GM19324 (cell line): Measurements from ENCODE around the gene PDE4D.

Source experiments
- ATAC-seq: cut with Tn5 transposase; IDR thresholded peaks from one replicate; pipeline ENCODE4 v1.9.1; 2021; ENCODE audit warnings: mild to moderate bottlenecking, moderate library complexity; ENCODE audit not compliant: unreplicated experiment, low FRiP score

Gene PDE4D

GRCh38 chr5:59139695-59140094 is 753.8 kb downstream of the PDE4D start:
- ATAC-seq, result no peak

- ATAC-seq, result no peak
Measured at GRCh38 chr5:59138509-59138908, 755.0 kb downstream of the PDE4D start.

- ATAC-seq, result no peak
Measured at GRCh38 chr5:59137846-59138245, 755.7 kb downstream of the PDE4D start.

- ATAC-seq, result no peak
Measured at GRCh38 chr5:59136549-59136948, 757.0 kb downstream of the PDE4D start.

GRCh38 chr5:59134471-59135163 is 758.9 kb downstream of the PDE4D start:
- no peak for ATAC-seq

GRCh38 chr5:59133764-59134261 is 759.7 kb downstream of the PDE4D start:
- ATAC-seq, result no peak

GRCh38 chr5:59132131-59132530 is 761.4 kb downstream of the PDE4D start:
- ATAC-seq, result no peak

GRCh38 chr5:59130431-59130830 is 763.1 kb downstream of the PDE4D start:
- ATAC-seq, result no peak

GRCh38 chr5:59128646-59129290 is 764.8 kb downstream of the PDE4D start:
- ATAC-seq, result no peak

- no peak for ATAC-seq
Measured at GRCh38 chr5:59126708-59127573, 766.6 kb downstream of the PDE4D start.

- ATAC-seq, result no peak
Measured at GRCh38 chr5:59126016-59126707, 767.4 kb downstream of the PDE4D start.

- ATAC-seq, result no peak
Measured at GRCh38 chr5:59125011-59125961, 768.2 kb downstream of the PDE4D start.

GRCh38 chr5:59123595-59124561 is 769.6 kb downstream of the PDE4D start:
- ATAC-seq, result no peak

GRCh38 chr5:59119480-59119879 is 774.0 kb downstream of the PDE4D start:
- ATAC-seq, result no peak

GRCh38 chr5:59117320-59117719 is 776.2 kb downstream of the PDE4D start:
- no peak for ATAC-seq

- ATAC-seq, result no peak
Measured at GRCh38 chr5:59116231-59116865, 777.2 kb downstream of the PDE4D start.

- ATAC-seq, result no peak
Measured at GRCh38 chr5:59115345-59115744, 778.2 kb downstream of the PDE4D start.

- ATAC-seq, result no peak
Measured at GRCh38 chr5:59109383-59109782, 784.1 kb downstream of the PDE4D start.
